ENCODE measurements around the gene JMY. TPM values are rescaled to one million over a fixed set of nuclear protein-coding genes. Genes with fewer than 3 reads are reported as not detected.

The JMY gene
- total and polyA plus RNA-seq, 2 of the 8 experiments (the other 6 are each of a cell fraction or from before 2014, with no cell fraction given): 2.8 to 13.9 TPM

GRCh38 chr5:79240561-79240960 is 4.6 kb downstream of the JMY start (continued):
- TF ChIP-seq CHD7 (IDR thresholded peaks at IDR 0.05; ENCODE audit: insufficient replicate concordance, low read length): no peak
- TF ChIP-seq JUN (IDR thresholded peaks at IDR 0.05; ENCODE audit: low read depth, low read length): no peak
- no peak for TF ChIP-seq RNF2 (IDR thresholded peaks at IDR 0.05; ENCODE audit: borderline replicate concordance, low read depth, low read length, missing control alignments, poor library complexity, severe bottlenecking)
- TF ChIP-seq EZH2 (IDR thresholded peaks at IDR 0.05; ENCODE audit: low read depth, low read length, severe bottlenecking): no peak
- TF ChIP-seq ZNF274 (IDR thresholded peaks at IDR 0.05; ENCODE audit: borderline replicate concordance, extremely low read depth, low read length): no peak
- no peak for TF ChIP-seq ASH2L (IDR thresholded peaks at IDR 0.05; ENCODE audit: low read length)
- TF ChIP-seq SIN3A (conservative IDR thresholded peaks at IDR 0.05 in 1 of 2, IDR thresholded peaks at IDR 0.05 in 1 of 2; ENCODE audit: low read depth in 1 of 2, low read length in 2 of 2): no peak
- TF ChIP-seq POU5F1 (IDR thresholded peaks at IDR 0.05; ENCODE audit: low read depth, low read length): no peak
- TF ChIP-seq SAP30 (IDR thresholded peaks at IDR 0.05; ENCODE audit: insufficient read depth, insufficient replicate concordance, low read length): no peak
- TF ChIP-seq TEAD4 (IDR thresholded peaks at IDR 0.05; ENCODE audit: low read depth, low read length): no peak
- no peak for TF ChIP-seq YY1 (IDR thresholded peaks at IDR 0.05; ENCODE audit: low read depth, low read length)
